ENCODE measurements around the gene TTC31.

Gene TTC31

GRCh38 chr2:74482801-74483674, at the start of gene TTC31, which contains the start of gene CCDC142:
Gene TTC31 (plus strand): TSS chr2:74483081. CDS start chr2:74483096, 15 bp downstream.
Gene CCDC142 (minus strand): TSS chr2:74482998. CDS start chr2:74482837, 161 bp downstream.
- Mint-ChIP-seq H3K4me3 (peak within 1 kb of the TSS; percentile 96 to 100 (median 99)), H3K4me1 (peaks cover 17% of the 10 kb centered on the region), H3K9me3 (no peaks in the 10 kb centered on the region), H3K27ac (peak within 1 kb of the TSS; percentile 95 to 99 (median 98)), H3K27me3 (ENCODE audit: low read depth) (no peaks in the 10 kb centered on the region), H3K36me3 (ENCODE audit: low read depth) (peaks cover 26% of the 10 kb centered on the region)
- TF ChIP-seq, protein P1, sequence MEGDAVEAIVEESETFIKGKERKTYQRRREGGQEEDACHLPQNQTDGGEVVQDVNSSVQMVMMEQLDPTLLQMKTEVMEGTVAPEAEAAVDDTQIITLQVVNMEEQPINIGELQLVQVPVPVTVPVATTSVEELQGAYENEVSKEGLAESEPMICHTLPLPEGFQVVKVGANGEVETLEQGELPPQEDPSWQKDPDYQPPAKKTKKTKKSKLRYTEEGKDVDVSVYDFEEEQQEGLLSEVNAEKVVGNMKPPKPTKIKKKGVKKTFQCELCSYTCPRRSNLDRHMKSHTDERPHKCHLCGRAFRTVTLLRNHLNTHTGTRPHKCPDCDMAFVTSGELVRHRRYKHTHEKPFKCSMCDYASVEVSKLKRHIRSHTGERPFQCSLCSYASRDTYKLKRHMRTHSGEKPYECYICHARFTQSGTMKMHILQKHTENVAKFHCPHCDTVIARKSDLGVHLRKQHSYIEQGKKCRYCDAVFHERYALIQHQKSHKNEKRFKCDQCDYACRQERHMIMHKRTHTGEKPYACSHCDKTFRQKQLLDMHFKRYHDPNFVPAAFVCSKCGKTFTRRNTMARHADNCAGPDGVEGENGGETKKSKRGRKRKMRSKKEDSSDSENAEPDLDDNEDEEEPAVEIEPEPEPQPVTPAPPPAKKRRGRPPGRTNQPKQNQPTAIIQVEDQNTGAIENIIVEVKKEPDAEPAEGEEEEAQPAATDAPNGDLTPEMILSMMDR (IDR thresholded peaks at IDR 0.05; ENCODE audit: unreplicated experiment in 3 of 3) = peak; percentile 78 to 95 (median 82)

- Mint-ChIP-seq H3K4me3 (no peak overlapping the region), H3K36me3 (ENCODE audit: low read depth) (peaks cover 40% of the 10 kb centered on the region), H3K4me1 (peaks cover 38% of the 10 kb centered on the region), H3K9me3 (no peaks in the 10 kb centered on the region), H3K27me3 (ENCODE audit: low read depth) (peaks cover 6% of the 10 kb centered on the region), H3K27ac (no peak overlapping the region)
- TF ChIP-seq, protein P1 (IDR thresholded peaks at IDR 0.05; ENCODE audit: unreplicated experiment in 3 of 3) = no peak
Observed at GRCh38 chr2:74436111-74436805, 46.6 kb upstream of the TTC31 start.

DNA sequence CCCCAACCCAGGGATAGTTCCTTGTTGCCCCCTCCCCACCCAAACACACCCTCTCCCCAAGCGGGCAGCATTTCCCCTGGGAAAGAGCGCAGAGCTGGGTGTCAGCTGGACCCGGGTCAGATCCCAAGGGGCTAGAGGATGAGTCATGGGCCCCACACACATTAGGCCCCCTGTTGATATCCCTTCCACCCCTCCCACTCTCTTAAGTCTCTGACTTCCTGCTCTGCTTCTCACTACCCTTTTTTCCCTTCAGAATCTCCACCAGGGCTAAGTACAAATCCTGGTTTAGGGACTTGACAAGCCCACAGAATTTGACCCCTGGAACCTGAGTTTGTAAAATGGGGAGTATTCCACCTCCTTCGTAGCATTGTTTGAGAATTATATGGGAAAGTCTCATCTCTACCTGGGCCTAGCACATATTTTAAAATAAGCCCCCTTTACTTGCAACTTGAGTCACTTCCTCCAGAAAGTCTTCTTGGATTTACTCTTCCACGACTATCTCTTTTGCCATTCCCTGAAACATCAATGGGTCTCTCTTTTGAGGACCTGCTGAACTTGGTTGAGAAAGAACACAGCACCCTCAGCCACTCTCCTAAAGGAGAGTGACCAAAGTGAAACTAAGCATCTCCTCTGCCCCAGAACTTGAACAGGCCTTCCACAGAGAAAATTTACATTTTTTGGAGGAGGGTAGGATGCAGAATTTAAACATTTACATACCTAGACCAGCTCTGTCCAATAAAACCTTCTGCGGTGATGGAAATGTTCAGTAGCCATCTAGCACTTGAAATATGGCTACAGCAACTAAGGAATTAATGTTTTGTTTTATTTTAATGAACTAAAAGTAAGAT, 45.8 kb upstream of the TTC31 start:
- Mint-ChIP-seq H3K36me3 (ENCODE audit: low read depth) (peaks cover 34% of the 10 kb centered on the region), H3K4me3 (peak overlapping the region in 2 of 3 experiments; percentile 47 to 98), H3K4me1 (peaks cover 39% of the 10 kb centered on the region), H3K9me3 (no peaks in the 10 kb centered on the region), H3K27me3 (ENCODE audit: low read depth) (peaks cover 7% of the 10 kb centered on the region), H3K27ac (peak overlapping the region in 2 of 3 experiments; percentile 10 to 100)
- TF ChIP-seq, protein P1 (IDR thresholded peaks at IDR 0.05; ENCODE audit: unreplicated experiment in 3 of 3) = no peak

- Mint-ChIP-seq H3K9me3 (no peaks in the 10 kb centered on the region), H3K27me3 (ENCODE audit: low read depth) (peaks cover 7% of the 10 kb centered on the region), H3K27ac (peak overlapping the region; percentile 99 to 100 (median 99)), H3K4me3 (peak overlapping the region; percentile 96 to 98 (median 98)), H3K36me3 (ENCODE audit: low read depth) (peaks cover 29% of the 10 kb centered on the region), H3K4me1 (peaks cover 43% of the 10 kb centered on the region)
- TF ChIP-seq, protein P1 (IDR thresholded peaks at IDR 0.05; ENCODE audit: unreplicated experiment in 3 of 3) = no peak
Observed at GRCh38 chr2:74438248-74438647, 44.6 kb upstream of the TTC31 start.

DNA sequence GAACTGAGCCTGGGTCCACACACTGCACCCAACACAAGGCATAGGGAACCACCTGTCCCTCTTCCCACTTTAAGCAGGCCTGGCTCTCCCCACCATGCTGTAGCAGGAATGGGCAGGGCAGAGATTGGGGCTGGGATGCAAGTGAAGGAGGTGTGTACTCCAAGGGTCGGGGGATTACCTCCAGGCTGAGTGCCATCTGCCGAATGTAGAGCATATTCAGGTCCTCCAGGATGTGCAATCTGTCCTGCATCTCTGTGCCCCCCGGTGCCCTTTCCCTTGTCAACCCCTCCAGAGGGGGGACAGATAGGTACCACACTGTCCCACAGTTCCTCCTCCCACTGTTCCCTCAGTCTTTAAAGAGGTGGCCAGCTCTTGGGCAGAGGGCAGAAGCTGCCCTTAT, 43.5 kb upstream of the TTC31 start:
- H3K27ac Mint-ChIP-seq = peak overlapping the region; percentile 99 to 100 (median 99)
- peaks cover 48% of the 10 kb centered on the region for H3K4me1 Mint-ChIP-seq
- TF ChIP-seq, protein P1 (IDR thresholded peaks at IDR 0.05; ENCODE audit: unreplicated experiment in 3 of 3) = no peak
- peak overlapping the region; percentile 96 to 98 (median 98) for H3K4me3 Mint-ChIP-seq
- H3K9me3 Mint-ChIP-seq = no peaks in the 10 kb centered on the region
- peaks cover 7% of the 10 kb centered on the region for H3K27me3 Mint-ChIP-seq (ENCODE audit: low read depth)
- peaks cover 25% of the 10 kb centered on the region for H3K36me3 Mint-ChIP-seq (ENCODE audit: low read depth)

Measured in nephron (organoid).